ENCODE data around the gene MFSD8.
A peak's percentile ranks its signal among the peaks of the same experiment; 100 is the strongest.
"Not testable (repeated sequence)": the region's sequence is repeated elsewhere in the genome, so short reads cannot be mapped to it uniquely, and the experiment has no call there.

The MFSD8 gene

GRCh38 chr4:127936974-127937373, 28.0 kb downstream of the MFSD8 start:
- no peak for DNase-seq (ENCODE audit: low read depth in 1 of 2, low spot score in 1 of 2)

- not testable (repeated sequence) for DNase-seq (ENCODE audit: low read depth in 1 of 2, low spot score in 1 of 2)
Measured at GRCh38 chr4:127931836-127932235, 33.1 kb downstream of the MFSD8 start.

GRCh38 chr4:127930175-127930574, 34.8 kb downstream of the MFSD8 start:
- no peak for DNase-seq (ENCODE audit: low read depth in 1 of 2, low spot score in 1 of 2)

GRCh38 chr4:127925720-127926119, 39.3 kb downstream of the MFSD8 start:
- DNase-seq (ENCODE audit: low read depth in 1 of 2, low spot score in 1 of 2): not testable (repeated sequence)

- DNase-seq (ENCODE audit: low read depth in 1 of 2, low spot score in 1 of 2): no peak
Measured at GRCh38 chr4:127922226-127922625, 42.7 kb downstream of the MFSD8 start.

- no peak for DNase-seq (ENCODE audit: low read depth in 1 of 2, low spot score in 1 of 2)
Measured at GRCh38 chr4:127920521-127920920, 44.5 kb downstream of the MFSD8 start.

GRCh38 chr4:127917151-127917550, 47.8 kb downstream of the MFSD8 start:
- DNase-seq (ENCODE audit: low read depth in 1 of 2, low spot score in 1 of 2): no peak

GRCh38 chr4:127916512-127916911, 48.5 kb downstream of the MFSD8 start:
- no peak for DNase-seq (ENCODE audit: low read depth in 1 of 2, low spot score in 1 of 2)

- no peak for DNase-seq (ENCODE audit: low read depth in 1 of 2, low spot score in 1 of 2)
Measured at GRCh38 chr4:127905029-127905428, 59.9 kb downstream of the MFSD8 start.

GRCh38 chr4:127899682-127900081, 65.3 kb downstream of the MFSD8 start:
- DNase-seq (ENCODE audit: low read depth in 1 of 2, low spot score in 1 of 2): not testable (repeated sequence)

- DNase-seq (ENCODE audit: low read depth in 1 of 2, low spot score in 1 of 2): no peak
Measured at GRCh38 chr4:127896528-127896927, 68.4 kb downstream of the MFSD8 start.

GRCh38 chr4:127896069-127896468, 68.9 kb downstream of the MFSD8 start:
- no peak for DNase-seq (ENCODE audit: low read depth in 1 of 2, low spot score in 1 of 2)

- DNase-seq (ENCODE audit: low read depth in 1 of 2, low spot score in 1 of 2): no peak
Measured at GRCh38 chr4:127889903-127890302, 75.1 kb downstream of the MFSD8 start.

- no peak for DNase-seq (ENCODE audit: low read depth in 1 of 2, low spot score in 1 of 2)
Measured at GRCh38 chr4:127888559-127888958, 76.4 kb downstream of the MFSD8 start.

GRCh38 chr4:127881563-127881864, 83.5 kb downstream of the MFSD8 start:
- DNase-seq (ENCODE audit: low read depth in 1 of 2, low spot score in 1 of 2): no peak

- peak; percentile 86 to 92 for DNase-seq (ENCODE audit: low read depth in 1 of 2, low spot score in 1 of 2)
Measured at GRCh38 chr4:127880763-127881562, 84.0 kb downstream of the MFSD8 start, which contains the start of gene PLK4. TSS of gene PLK4 (plus strand) at chr4:127880893. CDS start at chr4:127881135, 242 bp downstream.

GRCh38 chr4:127875791-127876190, 89.2 kb downstream of the MFSD8 start:
- no peak for DNase-seq (ENCODE audit: low read depth in 1 of 2, low spot score in 1 of 2)

GRCh38 chr4:127870688-127871087, 94.3 kb downstream of the MFSD8 start:
- no peak for DNase-seq (ENCODE audit: low read depth in 1 of 2, low spot score in 1 of 2)

GRCh38 chr4:127870281-127870680, 94.7 kb downstream of the MFSD8 start:
- no peak for DNase-seq (ENCODE audit: low read depth in 1 of 2, low spot score in 1 of 2)

GRCh38 chr4:127868196-127868595, 96.8 kb downstream of the MFSD8 start:
- DNase-seq (ENCODE audit: low read depth in 1 of 2, low spot score in 1 of 2): no peak
